HEK293 (cell line): ENCODE measurements around the gene KCTD21.

ENCODE experiments used
- EGR2 ChIP-seq: fragments of 450-650 bp; formaldehyde crosslinking; IDR thresholded peaks from 2 replicates; pipeline ENCODE4 v1.5.1; 2016; ENCODE audit warnings: low read depth, missing biosample characterization, missing genetic modification characterization
- GFI1B ChIP-seq: fragments of 450-650 bp; formaldehyde crosslinking; IDR thresholded peaks from 2 replicates; pipeline ENCODE4 v1.5.1; 2016; ENCODE audit warnings: missing biosample characterization, missing genetic modification characterization
- GLI2 ChIP-seq: fragments of 450-650 bp; formaldehyde crosslinking; IDR thresholded peaks from 2 replicates; pipeline ENCODE4; 2017; ENCODE audit warnings: missing biosample characterization, missing genetic modification characterization, low read depth, borderline replicate concordance
- GLIS2 ChIP-seq: fragments of 450-650 bp; formaldehyde crosslinking; IDR thresholded peaks from 2 replicates; pipeline ENCODE4 v1.5.1; 2016; ENCODE audit warnings: missing biosample characterization, missing genetic modification characterization
- IKZF3 ChIP-seq: fragments of 450-650 bp; IDR thresholded peaks from 2 replicates; pipeline ENCODE4 v1.5.0; 2018; ENCODE audit warnings: missing biosample characterization, mild to moderate bottlenecking, missing genetic modification characterization, moderate library complexity
- INSM2 ChIP-seq: fragments of 450-650 bp; formaldehyde crosslinking; IDR thresholded peaks from 2 replicates; pipeline ENCODE4 v1.5.1; 2016; ENCODE audit warnings: missing biosample characterization, missing genetic modification characterization
- KLF8 ChIP-seq: fragments of 450-650 bp; formaldehyde crosslinking; IDR thresholded peaks from 2 replicates; pipeline ENCODE4 v1.5.1; 2016; ENCODE audit warnings: missing biosample characterization, missing genetic modification characterization
- KLF9 ChIP-seq: fragments of 450-650 bp; formaldehyde crosslinking; IDR thresholded peaks from 2 replicates; pipeline ENCODE4 v1.5.1; 2016; ENCODE audit warnings: missing biosample characterization, missing genetic modification characterization, low read depth
- MZF1 ChIP-seq: fragments of 450-650 bp; formaldehyde crosslinking; IDR thresholded peaks from 2 replicates; pipeline ENCODE4 v1.5.1; 2017; ENCODE audit warnings: missing biosample characterization, missing genetic modification characterization, borderline replicate concordance
- PRDM2 ChIP-seq: fragments of 450-650 bp; formaldehyde crosslinking; IDR thresholded peaks from 2 replicates; pipeline ENCODE4 v1.5.1; 2016; ENCODE audit warnings: missing biosample characterization, missing genetic modification characterization, borderline replicate concordance
- SCRT2 ChIP-seq: fragments of 450-650 bp; formaldehyde crosslinking; IDR thresholded peaks from 2 replicates; pipeline ENCODE4 v1.5.1; 2016; ENCODE audit warnings: missing biosample characterization, missing genetic modification characterization
- SP3 ChIP-seq: fragments of 450-650 bp; formaldehyde crosslinking; IDR thresholded peaks from 2 replicates; pipeline ENCODE4 v1.5.1; 2016; ENCODE audit warnings: missing biosample characterization, missing genetic modification characterization
- WT1 ChIP-seq: fragments of 450-650 bp; formaldehyde crosslinking; IDR thresholded peaks from 2 replicates; pipeline ENCODE4 v1.5.1; 2016; ENCODE audit warnings: missing biosample characterization, missing genetic modification characterization
- YY1 ChIP-seq: fragments of 450-650 bp; formaldehyde crosslinking; IDR thresholded peaks from 2 replicates; pipeline ENCODE4 v1.5.1; 2018; ENCODE audit warnings: missing biosample characterization, missing genetic modification characterization
- ZBTB20 ChIP-seq: fragments of 450-650 bp; formaldehyde crosslinking; IDR thresholded peaks from 2 replicates; pipeline ENCODE4 v1.5.1; 2016; ENCODE audit warnings: missing biosample characterization, missing genetic modification characterization
- ZBTB21 ChIP-seq: fragments of 450-650 bp; formaldehyde crosslinking; IDR thresholded peaks from 2 replicates; pipeline ENCODE4 v1.5.1; 2017; ENCODE audit warnings: missing biosample characterization, missing genetic modification characterization
- ZFP41 ChIP-seq: fragments of 450-650 bp; formaldehyde crosslinking; IDR thresholded peaks from 2 replicates; pipeline ENCODE4 v1.5.1; 2016; ENCODE audit warnings: missing biosample characterization, missing genetic modification characterization, borderline replicate concordance
- ZNF10 ChIP-seq: fragments of 450-650 bp; formaldehyde crosslinking; IDR thresholded peaks from 2 replicates; pipeline ENCODE4 v1.5.1; 2017; ENCODE audit warnings: missing biosample characterization, missing genetic modification characterization
- ZNF138 ChIP-seq: fragments of 450-650 bp; formaldehyde crosslinking; IDR thresholded peaks from 2 replicates; pipeline ENCODE4 v1.5.1; 2016; ENCODE audit warnings: missing biosample characterization, missing genetic modification characterization, borderline replicate concordance
- ZNF157 ChIP-seq: fragments of 450-650 bp; formaldehyde crosslinking; IDR thresholded peaks from 2 replicates; pipeline ENCODE4 v1.5.1; 2016; ENCODE audit warnings: missing biosample characterization, missing genetic modification characterization
- ZNF23 ChIP-seq: fragments of 450-650 bp; formaldehyde crosslinking; IDR thresholded peaks from 2 replicates; pipeline ENCODE4 v1.5.1; 2016; ENCODE audit warnings: missing biosample characterization, missing genetic modification characterization, borderline replicate concordance
- ZNF341 ChIP-seq: fragments of 450-650 bp; formaldehyde crosslinking; IDR thresholded peaks from 2 replicates; pipeline ENCODE4; 2016; ENCODE audit warnings: low read depth, missing biosample characterization, missing genetic modification characterization
- ZNF354C ChIP-seq: fragments of 450-650 bp; formaldehyde crosslinking; IDR thresholded peaks from 2 replicates; pipeline ENCODE4 v1.5.1; 2016; ENCODE audit warnings: missing biosample characterization, missing genetic modification characterization, low read depth, borderline replicate concordance
- ZNF366 ChIP-seq: fragments of 450-650 bp; formaldehyde crosslinking; conservative IDR thresholded peaks from 2 replicates; pipeline ENCODE4 v1.5.1; 2016; ENCODE audit warnings: missing biosample characterization, missing genetic modification characterization
- ZNF548 ChIP-seq: fragments of 450-650 bp; formaldehyde crosslinking; IDR thresholded peaks from 2 replicates; pipeline ENCODE4 v1.5.1; 2016; ENCODE audit warnings: missing biosample characterization, missing genetic modification characterization
- ZNF558 ChIP-seq: fragments of 450-650 bp; formaldehyde crosslinking; IDR thresholded peaks from 2 replicates; pipeline ENCODE4 v1.5.1; 2016; ENCODE audit warnings: missing biosample characterization, missing genetic modification characterization
- ZNF561 ChIP-seq: fragments of 450-650 bp; IDR thresholded peaks from 2 replicates; pipeline ENCODE4 v1.5.1; 2018; ENCODE audit warnings: missing biosample characterization, missing genetic modification characterization, borderline replicate concordance
- ZNF571 ChIP-seq: fragments of 450-650 bp; formaldehyde crosslinking; IDR thresholded peaks from 2 replicates; pipeline ENCODE4 v1.5.0; 2017; ENCODE audit warnings: missing biosample characterization, missing genetic modification characterization
- ZNF645 ChIP-seq: fragments of 450-650 bp; formaldehyde crosslinking; IDR thresholded peaks from 2 replicates; pipeline ENCODE4; 2016; ENCODE audit warnings: missing biosample characterization, missing genetic modification characterization
- ZNF777 ChIP-seq: fragments of 450-650 bp; formaldehyde crosslinking; IDR thresholded peaks from 2 replicates; pipeline ENCODE4 v1.5.1; 2017; ENCODE audit warnings: missing biosample characterization, missing genetic modification characterization, borderline replicate concordance
- ZSCAN4 ChIP-seq: fragments of 450-650 bp; formaldehyde crosslinking; IDR thresholded peaks from 2 replicates; pipeline ENCODE4 v1.5.1; 2017; ENCODE audit warnings: missing biosample characterization, missing genetic modification characterization

The KCTD21 gene

DNA sequence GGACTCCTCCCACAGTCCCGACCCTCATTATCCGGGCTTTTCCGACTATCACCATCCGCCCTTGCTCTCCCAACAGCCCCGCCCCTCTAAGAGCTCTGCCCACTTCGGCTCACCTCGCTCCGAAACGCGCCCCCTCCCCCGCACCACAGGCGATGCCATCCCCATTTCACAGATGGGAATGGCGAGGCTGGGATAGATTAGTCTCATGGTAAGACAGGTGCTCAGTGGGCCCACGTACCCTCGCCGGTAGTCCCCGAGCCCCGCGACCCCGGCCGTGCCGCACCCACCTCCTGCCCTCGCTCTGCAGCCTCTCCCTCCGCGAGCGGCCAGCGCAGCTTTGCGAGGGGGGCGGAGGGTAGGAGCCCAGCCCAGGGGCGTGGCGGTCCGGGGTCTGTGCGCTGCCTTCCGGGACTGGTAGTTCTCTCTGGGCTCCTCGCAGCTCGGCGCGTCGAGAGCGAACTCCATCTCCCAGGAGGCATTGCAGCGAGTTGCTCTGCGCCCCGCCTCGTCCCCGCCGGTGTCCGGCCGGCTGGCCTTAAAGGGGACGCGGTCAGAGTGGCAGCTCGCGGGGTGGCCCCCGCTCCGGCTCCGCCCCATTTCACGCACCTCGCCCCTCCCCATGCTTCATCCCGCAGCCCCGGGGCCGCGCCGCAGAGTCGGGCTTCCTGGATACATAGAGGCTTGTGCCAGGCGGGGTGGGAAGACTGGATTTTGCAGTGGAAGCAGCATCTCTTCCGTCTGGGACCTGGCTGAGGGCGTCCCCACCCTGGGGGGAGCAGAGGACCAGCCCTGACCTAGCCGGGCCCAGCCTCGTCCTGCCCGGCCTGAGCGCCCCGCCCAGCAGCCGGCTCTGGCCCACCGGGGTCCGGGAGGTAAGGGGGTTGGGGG is at the start of gene KCTD21, which contains the start of gene USP35 (continued):
- TF ChIP-seq MZF1 (tag by site-specific recombination) (no peak), ZNF341 (peak; percentile 96), ZNF548 (tag by site-specific recombination) (no peak), ZSCAN4 (tag by site-specific recombination) (peak; percentile 53; the same call in 1 of the 2 replicates), INSM2 (tag by site-specific recombination) (peak; percentile 73), ZBTB21 (tag by site-specific recombination) (no peak), SCRT2 (tag by site-specific recombination) (0 out of 2 replicates have a peak, but pooled peaks have one; percentile 25), ZNF645 (no peak), WT1 (tag by site-specific recombination) (peak; percentile 63), ZNF354C (tag by site-specific recombination) (no peak), ZNF23 (tag by site-specific recombination) (no peak), GFI1B (no peak), SP3 (tag by site-specific recombination) (peak; percentile 99), ZNF558 (tag by site-specific recombination) (no peak), IKZF3 (tag by site-specific recombination) (no peak), ZNF366 (no peak), ZFP41 (no peak), ZNF157 (no peak), YY1 (tag by site-specific recombination) (no peak; the same call in 1 of the 2 replicates), GLIS2 (peak; percentile 88), ZNF571 (tag by site-specific recombination) (no peak), KLF8 (peak; percentile 99), EGR2 (peak; percentile 76), ZNF561 (tag by site-specific recombination) (peak; percentile 100), GLI2 (tag by site-specific recombination) (no peak), ZNF138 (tag by site-specific recombination) (no peak), KLF9 (tag by site-specific recombination) (peak; percentile 95), PRDM2 (no peak), ZBTB20 (tag by site-specific recombination) (no peak), ZNF777 (tag by site-specific recombination) (no peak), ZNF10 (no peak)
